Keratinocyte (primary cell): ENCODE results near the gene FBXO45.

ENCODE experiments used
- CTCF ChIP-seq, 3 experiments: IDR thresholded peaks in 1 of 3; conservative IDR thresholded peaks in 1 of 3; optimal IDR thresholded peaks in 1 of 3; 2 replicates in 2 of 3; 3 replicates in 1 of 3; pipeline versions ENCODE3 to v1.5.1; 2011; ENCODE audit warnings: low read length in 3 of 3, mild to moderate bottlenecking in 3 of 3, moderate library complexity in 2 of 3, control low read depth in 1 of 3, inconsistent platforms in 1 of 3; ENCODE audit not compliant: insufficient read depth in 2 of 3; ENCODE audit errors: extremely low read depth in 1 of 3
- EZH2 ChIP-seq: IDR thresholded peaks from one replicate; pipeline ENCODE4 v1.6.1; 2012; ENCODE audit warnings: inconsistent platforms, mild to moderate bottlenecking, low read length, moderate library complexity

DNA sequence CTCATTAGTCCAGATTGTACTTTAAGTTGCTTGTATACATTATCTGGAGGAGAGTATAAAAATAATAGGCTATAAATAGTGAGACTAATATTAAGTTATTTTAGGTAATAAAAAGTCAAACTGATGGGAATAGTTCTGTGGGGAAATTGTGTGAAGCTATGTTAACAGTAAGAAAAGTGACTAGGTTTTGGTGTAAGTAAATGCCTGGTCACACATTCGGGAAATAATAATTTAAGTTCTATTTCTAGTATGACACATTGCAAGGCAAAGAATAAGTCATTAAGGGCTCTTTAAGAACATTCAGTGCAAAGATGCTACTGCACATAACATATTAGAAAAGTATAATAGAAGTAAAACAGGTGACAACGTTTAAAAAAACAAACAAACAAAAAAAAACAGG, 52.2 kb downstream of the FBXO45 start:
- TF ChIP-seq CTCF (optimal IDR thresholded peaks at IDR 0.05 in 1 of 3, IDR thresholded peaks at IDR 0.05 in 1 of 3, conservative IDR thresholded peaks at IDR 0.05 in 1 of 3; ENCODE audit: extremely low read depth in 1 of 3, insufficient read depth in 2 of 3, low read length in 3 of 3) (no peak), EZH2 (no peak)
